Right lobe of liver (tissue), 4 donors: ENCODE data around the gene SMKR1.

ENCODE experiments used
- CTCF ChIP-seq, 4 donors: fragments of 200-600 bp in 3 of 4; fragments of 450-650 bp in 1 of 4; IDR thresholded peaks; one replicate each; pipeline versions ENCODE4 v1.5.1 to v1.8.0; 2016 to 2022; ENCODE audit warnings: antibody characterized with exemption in 4 of 4, mild to moderate bottlenecking in 2 of 4
- POLR2A ChIP-seq: fragments of 450-650 bp; IDR thresholded peaks from one replicate; pipeline ENCODE4 v1.6.1; 2017; ENCODE audit warnings: antibody characterized with exemption, mild to moderate bottlenecking
- donor health status: DM: no; HTN: no; CAD: no.
- donor health status: DM: no; HTN: no; CAD: no.
- donor health status: DM: no; HTN: yes; CAD: no.

DNA sequence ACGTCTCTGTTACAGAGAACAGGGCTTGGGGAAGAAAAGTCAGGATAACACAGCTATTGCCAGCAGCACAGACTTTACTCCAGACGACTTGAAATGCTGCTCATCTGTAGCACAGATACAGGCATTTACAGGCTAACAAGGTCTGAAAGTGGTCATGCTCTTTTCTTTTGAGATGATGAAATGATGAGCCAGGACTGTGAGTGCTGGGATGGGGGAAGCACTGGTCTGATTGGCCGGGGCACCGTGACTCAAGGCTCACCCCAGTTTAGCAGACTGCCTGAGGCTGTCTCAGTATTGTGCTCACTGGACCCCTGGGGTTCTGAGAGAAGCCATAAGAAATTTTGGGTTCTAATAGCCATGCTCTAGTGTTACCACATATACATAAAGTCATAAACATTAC is 12.4 kb downstream of the SMKR1 start:
- TF ChIP-seq CTCF (IDR thresholded peaks at IDR 0.05) = no peak
- no peak for TF ChIP-seq POLR2A
